Brain pericyte (primary cell): Measurements from ENCODE around the gene PIGT.
"Not testable (repeated sequence)": the region's sequence is repeated elsewhere in the genome, so short reads cannot be mapped to it uniquely, and the experiment has no call there.

Experiments
- DNase-seq: peaks from one replicate; pipeline ENCODE4 v3.0.0-alpha.2; 2012; ENCODE audit warnings: low read depth, low spot score

PIGT gene

DNA sequence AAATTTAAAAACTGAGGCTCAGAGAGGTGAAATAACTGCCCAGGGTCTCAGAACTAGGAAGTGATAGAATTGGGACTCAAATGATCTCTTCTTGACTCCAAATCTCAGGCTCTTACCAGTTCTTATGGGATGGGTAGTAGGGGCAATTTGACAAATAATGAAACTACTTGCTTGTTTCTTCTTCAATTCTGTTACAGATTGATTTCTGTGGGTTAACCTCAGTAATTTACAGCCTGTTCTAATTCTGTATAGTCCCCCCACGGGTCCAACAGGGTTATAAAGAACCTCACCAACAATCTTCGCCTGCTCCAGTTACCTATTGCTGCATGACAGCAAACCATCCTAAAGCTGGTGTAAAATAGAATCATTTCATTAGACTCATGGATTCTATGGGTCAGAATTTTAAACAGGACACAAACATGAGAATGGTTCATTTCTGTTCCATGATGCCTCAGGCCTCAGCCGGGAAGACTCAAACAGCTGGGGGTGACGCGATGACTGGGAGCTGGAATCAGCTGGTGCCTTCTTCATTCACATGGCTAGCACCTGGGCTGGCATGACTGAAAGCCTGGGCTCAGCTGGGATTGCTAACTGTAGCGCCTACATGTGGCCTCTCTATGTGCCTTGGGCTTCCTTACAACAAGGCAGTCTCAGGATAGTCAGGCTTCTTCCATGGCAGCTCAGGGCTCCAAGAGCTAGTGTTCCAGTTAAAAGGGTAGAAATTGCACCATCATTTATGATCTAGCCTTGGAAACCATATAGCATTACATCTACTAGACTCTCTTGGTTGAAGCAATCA, 47.0 kb downstream of the PIGT start:
- no peak for DNase-seq

GRCh38 chr20:45463709-45464108, 47.8 kb downstream of the PIGT start:
- no peak for DNase-seq

- DNase-seq: no peak
Observed at GRCh38 chr20:45465491-45466266, 49.7 kb downstream of the PIGT start.

DNA sequence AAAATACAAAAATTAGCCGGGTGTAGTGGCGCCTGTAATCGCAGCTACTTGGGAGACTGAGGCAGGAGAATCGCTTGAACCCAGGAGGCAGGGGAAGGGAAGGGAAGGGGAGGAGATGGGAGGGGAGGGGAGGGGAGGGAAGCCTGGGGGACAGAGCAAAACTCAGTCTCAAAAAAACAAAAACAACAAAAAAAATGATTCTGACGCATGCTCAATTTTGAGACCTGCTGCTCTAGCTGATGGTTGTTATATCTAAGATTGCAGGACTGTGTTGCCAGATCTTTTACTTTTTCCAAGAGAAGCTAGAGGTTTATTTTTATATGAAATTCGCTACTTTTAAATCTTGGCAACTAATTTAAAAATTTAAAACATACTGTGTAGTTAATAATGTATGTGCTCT, 51.2 kb downstream of the PIGT start:
- DNase-seq: no peak

DNA sequence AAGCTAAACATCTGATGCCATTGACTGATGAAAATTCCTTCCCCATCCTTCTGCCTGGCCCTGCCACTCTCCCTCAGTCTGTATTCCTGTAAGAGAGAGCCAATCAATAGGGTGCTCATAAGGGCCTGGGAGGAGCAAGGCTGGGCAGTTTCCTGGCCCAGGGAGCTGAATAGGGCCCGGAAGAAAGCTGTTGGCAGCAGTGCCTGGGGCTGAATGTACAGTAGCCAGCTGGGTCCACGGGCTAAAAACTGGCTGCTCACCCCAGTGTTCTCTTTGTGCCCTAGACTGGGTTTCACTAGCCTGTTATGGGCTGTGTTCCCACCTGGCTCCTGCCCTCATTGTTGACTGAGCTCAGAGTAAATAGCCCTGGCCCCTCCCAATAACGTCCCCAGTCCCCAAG, 51.9 kb downstream of the PIGT start:
- DNase-seq: no peak

- no peak for DNase-seq
Observed at GRCh38 chr20:45469336-45470261, 53.7 kb downstream of the PIGT start, which contains the start of gene WFDC2. Gene WFDC2, plus strand, starts transcription at chr20:45469753. Its CDS starts 29 bp downstream, at chr20:45469782.

- no peak for DNase-seq
Observed at GRCh38 chr20:45470262-45470931, 54.5 kb downstream of the PIGT start.

DNA sequence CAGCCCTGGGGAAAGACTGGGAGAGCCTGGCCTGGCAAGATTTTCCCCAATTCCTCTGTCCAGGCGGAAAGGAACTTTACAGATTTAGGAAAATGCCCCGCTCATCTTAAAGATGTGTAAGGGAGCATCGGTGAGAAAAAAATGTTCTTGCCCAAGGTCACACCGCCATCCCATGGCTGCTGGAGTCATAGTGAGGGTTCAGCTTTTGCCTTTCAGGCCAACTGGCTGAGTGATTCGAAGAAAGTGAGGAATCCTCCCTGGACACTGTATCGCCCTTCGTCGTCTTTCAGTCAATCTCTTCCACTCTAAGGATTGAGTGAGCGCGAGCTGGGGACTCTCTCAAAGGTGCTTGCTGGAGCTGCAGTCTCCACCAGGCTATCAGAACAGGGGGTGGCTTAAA, 55.0 kb downstream of the PIGT start:
- DNase-seq: no peak

- DNase-seq: not testable (repeated sequence)
Observed at GRCh38 chr20:45472286-45472685, 56.3 kb downstream of the PIGT start.
